ENCODE results near the gene CA10. TPM values are rescaled to one million over a fixed set of nuclear protein-coding genes. Genes with fewer than 3 reads are reported as not detected.

Gene CA10
- total and polyA plus RNA-seq, 2 of the 4 experiments (the other 2 are of a cell fraction), result not detected

DNA sequence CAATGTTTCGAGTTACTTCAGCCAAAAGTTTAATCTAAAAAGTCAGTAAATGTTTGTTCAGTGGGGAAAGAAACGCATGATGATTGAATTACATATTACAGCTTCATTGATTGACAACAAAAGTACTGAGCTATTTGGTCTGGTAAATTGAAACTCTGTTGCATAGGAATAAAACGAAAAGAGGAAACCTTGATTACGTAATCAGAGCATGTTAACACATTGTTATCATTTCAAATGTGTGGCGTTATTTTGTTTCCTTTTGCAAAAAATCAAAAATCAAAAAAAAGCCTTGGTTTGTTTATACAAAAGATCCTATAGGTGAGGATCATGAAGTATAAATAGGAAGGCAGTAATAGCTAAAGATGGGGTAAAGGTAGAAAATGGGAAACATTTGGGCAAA lies 19.5 kb upstream of the CA10 start:
- H4K20me1 ChIP-seq (ENCODE audit: insufficient read depth, low read length), result no peaks in the 10 kb centered on the region
- H2AK9ac ChIP-seq (replicated peaks; ENCODE audit: low read depth, low read length, poor library complexity), result no peak overlapping the region
- no peak overlapping the region for H2BK120ac ChIP-seq (ENCODE audit: low read depth, low read length)
- no peak overlapping the region for H3K4me3 ChIP-seq (ENCODE audit: insufficient read depth, low read depth, low read length)
- no peak for ATAC-seq (ENCODE audit: low read depth)
- BruUV-seq (replicated peaks), result no TSS peak
- in situ Hi-C loops (cut with MboI; ENCODE audit: low sequenced_read_pairs) (no loop called here), dilution Hi-C loops (cut with HindIII; ENCODE audit: low sequenced_read_pairs, unreplicated experiment) (no loop called here), intact Hi-C loops (cut with micrococcal nuclease) (no loop called here)
- TF ChIP-seq CEBPB (IDR thresholded peaks at IDR 0.05; ENCODE audit: low read depth, low read length) (peak; percentile 75), NFE2L2 (IDR thresholded peaks at IDR 0.05; ENCODE audit: low read depth, low read length) (no peak)
- H3K79me1 ChIP-seq (ENCODE audit: low read depth in 1 of 2, low read length in 2 of 2), result no peaks in the 10 kb centered on the region
- no peak overlapping the region for H2BK5ac ChIP-seq (ENCODE audit: low read depth, low read length, poor library complexity, severe bottlenecking)
- no peak for DNase-seq
- H3K14ac ChIP-seq (replicated peaks; ENCODE audit: low read depth, low read length), result no peak overlapping the region
- CTCF ChIA-PET, result interaction anchor here (0.6 to 0.7 kb wide), 2 partner anchors 104 to 225 kb away, joined by 3 read pairs; no protein-coding TSS in a partner anchor
- H3K23ac ChIP-seq (ENCODE audit: low read depth, low read length), result no peak overlapping the region
- H4K91ac ChIP-seq (ENCODE audit: insufficient read depth, low read depth, low read length), result no peak overlapping the region
- no peak overlapping the region for H3K9ac ChIP-seq (ENCODE audit: low read depth, low read length)
- H3K9me3 ChIP-seq (ENCODE audit: control insufficient read depth, insufficient read depth, low read length), result peaks cover 3% of the 10 kb centered on the region; the same call in 1 of the 2 replicates
- no peak overlapping the region for H3K18ac ChIP-seq (ENCODE audit: low read depth, low read length)
- H4K5ac ChIP-seq (ENCODE audit: low read depth, low read length), result no peak overlapping the region
- H3K4ac ChIP-seq (ENCODE audit: low read depth, low read length), result no peak overlapping the region
- H2BK15ac ChIP-seq (ENCODE audit: low read depth, low read length), result no peak overlapping the region
- WGBS, 2 experiments (ENCODE audit: extremely low coverage in 2 of 2, insufficient read length in 1 of 2), result no CpG with 5 or more reads among the region's 5 CpGs
- no peak overlapping the region for H3K4me2 ChIP-seq (ENCODE audit: low read depth, low read length)
- H3K36me3 ChIP-seq (ENCODE audit: control insufficient read depth, insufficient read depth, low read length), result no peaks in the 10 kb centered on the region
- POLR2A ChIA-PET (ENCODE audit: unreplicated experiment), result no interaction called here
- H3K27me3 ChIP-seq (ENCODE audit: control insufficient read depth, insufficient read depth, low read length), result no peaks in the 10 kb centered on the region
- no peak overlapping the region for H3K27ac ChIP-seq (ENCODE audit: insufficient read depth, low read length)
- no peak overlapping the region for H4K8ac ChIP-seq (ENCODE audit: low read depth in 2 of 2, low read length in 2 of 2)
- H3K4me1 ChIP-seq (ENCODE audit: control insufficient read depth, insufficient read depth, low read length), result no peaks in the 10 kb centered on the region
- H3K9me1 ChIP-seq (ENCODE audit: insufficient read depth, low read length), result no peaks in the 10 kb centered on the region
- no peak overlapping the region for H2AK5ac ChIP-seq (ENCODE audit: low read depth, low read length)
- H2BK20ac ChIP-seq (ENCODE audit: low read depth, low read length), result no peak overlapping the region
- no peak overlapping the region for H2AFZ ChIP-seq (replicated peaks; ENCODE audit: low read length, poor library complexity)
- no peak overlapping the region for H3K56ac ChIP-seq (ENCODE audit: extremely low read depth, insufficient read depth, low read length)
